ENCODE results near the gene PPARG. TPM values are rescaled to one million over a fixed set of nuclear protein-coding genes. Genes with fewer than 3 reads are reported as not detected.

PPARG gene
- total and polyA plus RNA-seq, 2 of the 8 experiments (the other 6 are each of a cell fraction or from before 2014, with no cell fraction given): 0.06 TPM; not detected in 1

DNA sequence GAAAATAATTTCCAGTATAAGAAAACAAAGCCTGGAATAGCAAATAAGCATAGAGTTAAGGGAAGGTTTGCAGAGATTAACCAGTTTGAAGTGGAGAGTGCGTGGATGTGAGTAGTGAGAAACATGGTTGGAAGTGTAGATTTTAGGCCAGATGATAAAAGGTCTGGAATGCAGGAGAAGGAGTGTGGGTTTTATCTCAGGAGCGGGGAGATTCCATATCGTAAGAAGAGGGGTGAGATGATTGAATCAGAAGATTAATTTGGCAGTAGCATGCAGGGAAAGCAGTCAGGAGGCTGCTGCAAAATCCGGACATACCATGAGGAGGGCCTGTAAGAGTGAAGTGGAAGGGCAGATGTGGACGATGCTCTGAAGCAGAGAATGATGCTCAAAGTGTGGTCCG, 13.7 kb downstream of the PPARG start (continued):
- TF ChIP-seq RAD21 (IDR thresholded peaks at IDR 0.05 in 1 of 2, conservative IDR thresholded peaks at IDR 0.05 in 1 of 2; ENCODE audit: low read depth in 2 of 2, low read length in 2 of 2): no peak
- no peak for TF ChIP-seq SRF (IDR thresholded peaks at IDR 0.05; ENCODE audit: low read depth, low read length)
